Kidney (tissue), 14 donors: ENCODE data around the gene SLC2A1. TPM values are rescaled to one million over a fixed set of nuclear protein-coding genes. Genes with fewer than 3 reads are reported as not detected.

Experiments used
- DNase-seq, 5 donors: peaks; one replicate each; pipeline ENCODE4 v3.0.0-alpha.2; 2013 to 2020
- FAIRE-seq: peaks from 2 replicates; lab custom pipeline; 2012; peaks lifted over from hg19 to GRCh38; lab: Jason Lieb, UNC
- H3K27ac ChIP-seq, 2 donors: one replicate each; pipeline ENCODE4 v1.7.0; 2013; ENCODE audit warnings: low read depth in 2 of 2, low read length in 2 of 2, inconsistent platforms in 1 of 2
- H3K27me3 ChIP-seq: one replicate; pipeline ENCODE4 v1.7.1; 2013; ENCODE audit warnings: low read length, inconsistent platforms; ENCODE audit not compliant: control insufficient read depth, insufficient read depth
- H3K36me3 ChIP-seq, 3 donors: one replicate each; pipeline versions ENCODE4 v1.7.0 to v1.7.1; 2013; ENCODE audit warnings: low read length in 3 of 3, control low read depth in 1 of 3, inconsistent platforms in 1 of 3; ENCODE audit not compliant: insufficient read depth in 3 of 3, control insufficient read depth in 2 of 3
- H3K4me1 ChIP-seq, 3 donors: one replicate each; pipeline versions ENCODE4 v1.7.0 to v1.7.1; 2013; ENCODE audit warnings: low read length in 3 of 3, inconsistent platforms in 1 of 3, low read depth in 1 of 3; ENCODE audit not compliant: control insufficient read depth in 2 of 3, insufficient read depth in 2 of 3
- H3K4me3 ChIP-seq, 3 donors: one replicate each; pipeline versions ENCODE4 v1.7.0 to v1.8.1; 2013; ENCODE audit warnings: low read length in 3 of 3, control low read depth in 1 of 3, inconsistent platforms in 1 of 3
- H3K9ac ChIP-seq, 3 donors: one replicate each; pipeline versions ENCODE4 v1.7.0 to v1.7.1; 2013; ENCODE audit warnings: low read length in 3 of 3, control low read depth in 1 of 3, inconsistent platforms in 1 of 3
- H3K9me3 ChIP-seq, 3 donors: one replicate each; pipeline versions ENCODE4 v1.7.0 to v1.7.1; 2013; ENCODE audit warnings: low read length in 3 of 3, control low read depth in 1 of 3, inconsistent platforms in 1 of 3; ENCODE audit not compliant: control insufficient read depth in 2 of 3, insufficient read depth in 1 of 3
- intact Hi-C: fragments of 100-400 bp; cut with DNase I; formaldehyde crosslinking; loops from one replicate; pipeline ENCODE4 v1.11.1; 2022
- polyA plus RNA-seq: library from polyadenylated mRNA; stranded (reverse); fragments of 350-450 nt; fragmentation: Illumina TruSeq; extraction: RNeasy Lipid Tissue Mini Kit (QIAGEN cat#74804); gene quantifications from one replicate; pipeline ENCODE4 v1.2.3, GENCODE V29; 2014; ENCODE audit warnings: low read depth, low replicate concordance; ENCODE audit not compliant: insufficient read depth
- total RNA-seq: library from RNA; stranded (reverse); fragmentation: NEBNext Ultra II Directional; extraction: Animal tissue kit (Norgen Biotek cat#: 25700); gene quantifications from one replicate; pipeline ENCODE4 v1.2.1, GENCODE V29; 2021
- TF ChIP-seq, protein P1 (sequence below): IDR thresholded peaks from 3 replicates; pipeline ENCODE4 v1.5.1; 2012; ENCODE audit warnings: mild to moderate bottlenecking, moderate library complexity, borderline replicate concordance; ENCODE audit not compliant: insufficient read depth; ENCODE audit errors: extremely low read depth
- donor health status: control.
- donor health status: control.
- donor health status: control.
- donor health status: control.
- donor health status: control.
- donor health status: DM: yes; HTN: yes; CAD: no.
- donor health status: Normal renal cell carcinoma (clear cell type).

SLC2A1 gene
- total and polyA plus RNA-seq, 2 donors from 2014 or later = 28.6 to 55.9 TPM

DNA sequence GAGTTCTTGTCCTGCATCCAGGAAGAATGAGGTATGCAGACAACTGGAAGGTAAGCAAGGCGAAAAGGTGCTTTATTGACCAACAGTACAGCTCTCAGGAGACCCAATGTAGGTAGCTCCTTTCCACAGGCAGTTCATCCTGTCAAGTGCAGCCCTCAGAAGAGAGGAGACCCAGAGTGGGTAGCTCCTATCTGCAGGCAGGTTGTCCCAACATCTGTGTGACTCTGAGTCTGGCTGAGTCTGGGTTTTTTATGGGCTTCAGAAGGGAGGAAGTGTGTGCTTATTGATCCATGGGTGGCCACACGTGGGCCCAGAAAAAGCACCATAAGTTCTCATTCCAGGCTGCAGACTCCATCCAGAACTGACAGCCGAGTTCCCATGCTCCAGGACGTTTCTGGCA, 78.3 kb downstream of the SLC2A1 start:
- Histone ChIP-seq H3K27ac (no peak overlapping the region), H3K4me3 (no peak overlapping the region), H3K36me3 (no peaks in the 10 kb centered on the region), H3K4me1 (no peaks in the 10 kb centered on the region), H3K9me3 (no peaks in the 10 kb centered on the region), H3K27me3 (no peaks in the 10 kb centered on the region), H3K9ac (no peak overlapping the region)
- FAIRE-seq (no peak), DNase-seq (no peak)
- TF ChIP-seq, protein P1, sequence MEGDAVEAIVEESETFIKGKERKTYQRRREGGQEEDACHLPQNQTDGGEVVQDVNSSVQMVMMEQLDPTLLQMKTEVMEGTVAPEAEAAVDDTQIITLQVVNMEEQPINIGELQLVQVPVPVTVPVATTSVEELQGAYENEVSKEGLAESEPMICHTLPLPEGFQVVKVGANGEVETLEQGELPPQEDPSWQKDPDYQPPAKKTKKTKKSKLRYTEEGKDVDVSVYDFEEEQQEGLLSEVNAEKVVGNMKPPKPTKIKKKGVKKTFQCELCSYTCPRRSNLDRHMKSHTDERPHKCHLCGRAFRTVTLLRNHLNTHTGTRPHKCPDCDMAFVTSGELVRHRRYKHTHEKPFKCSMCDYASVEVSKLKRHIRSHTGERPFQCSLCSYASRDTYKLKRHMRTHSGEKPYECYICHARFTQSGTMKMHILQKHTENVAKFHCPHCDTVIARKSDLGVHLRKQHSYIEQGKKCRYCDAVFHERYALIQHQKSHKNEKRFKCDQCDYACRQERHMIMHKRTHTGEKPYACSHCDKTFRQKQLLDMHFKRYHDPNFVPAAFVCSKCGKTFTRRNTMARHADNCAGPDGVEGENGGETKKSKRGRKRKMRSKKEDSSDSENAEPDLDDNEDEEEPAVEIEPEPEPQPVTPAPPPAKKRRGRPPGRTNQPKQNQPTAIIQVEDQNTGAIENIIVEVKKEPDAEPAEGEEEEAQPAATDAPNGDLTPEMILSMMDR = no peak
- intact Hi-C loops = no loop called here

DNA sequence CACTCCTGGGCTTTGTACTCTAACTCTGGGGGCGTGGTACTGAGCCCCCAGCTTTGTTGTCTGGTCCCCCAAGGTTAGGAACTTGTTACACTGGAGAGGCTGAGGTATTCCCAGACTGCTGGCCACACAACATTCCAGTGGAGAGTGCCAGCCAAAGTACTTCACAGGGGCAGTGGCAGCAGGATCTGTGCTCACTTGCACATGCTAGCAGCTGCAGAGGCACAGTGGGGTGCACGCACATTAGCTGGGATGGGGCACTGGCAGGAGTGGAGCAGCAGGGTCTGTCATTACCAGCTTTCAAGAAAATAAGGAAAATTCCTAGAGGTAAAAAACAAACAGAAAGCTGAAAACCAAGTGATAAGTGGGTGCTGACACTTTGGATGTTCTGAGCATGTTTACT, 81.3 kb downstream of the SLC2A1 start:
- Histone ChIP-seq H3K9ac (no peak overlapping the region), H3K4me1 (no peaks in the 10 kb centered on the region), H3K36me3 (no peaks in the 10 kb centered on the region), H3K27me3 (no peaks in the 10 kb centered on the region), H3K27ac (no peak overlapping the region), H3K9me3 (no peaks in the 10 kb centered on the region), H3K4me3 (no peak overlapping the region)
- intact Hi-C loops = no loop called here
- TF ChIP-seq, protein P1 = no peak
- FAIRE-seq = no peak
- DNase-seq = no peak

DNA sequence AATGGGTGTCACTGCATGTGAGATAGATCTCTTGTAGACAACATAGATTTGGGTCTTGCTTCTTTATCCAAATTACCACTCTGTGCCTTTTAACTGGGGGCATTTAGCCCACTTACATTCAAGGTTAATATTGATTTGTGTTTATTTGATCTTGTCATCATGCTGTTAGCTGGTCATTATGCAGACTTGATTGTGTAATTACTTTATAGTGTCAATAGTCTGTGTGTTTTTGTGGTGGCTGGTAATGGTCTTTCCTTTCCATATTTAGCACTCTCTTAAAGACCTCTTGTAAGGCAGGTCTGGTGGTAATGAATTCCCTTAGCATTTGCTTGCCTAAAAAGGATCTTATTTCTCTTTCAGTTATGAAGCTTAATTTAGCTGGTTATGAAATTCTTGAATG, 82.7 kb downstream of the SLC2A1 start:
- H3K27ac ChIP-seq = no peak overlapping the region
- H3K9me3 ChIP-seq = no peaks in the 10 kb centered on the region
- DNase-seq = no peak
- H3K27me3 ChIP-seq = no peaks in the 10 kb centered on the region
- H3K9ac ChIP-seq = no peak overlapping the region
- H3K4me3 ChIP-seq = no peak overlapping the region
- no peaks in the 10 kb centered on the region for H3K36me3 ChIP-seq
- H3K4me1 ChIP-seq = no peaks in the 10 kb centered on the region
- TF ChIP-seq, protein P1 = no peak
- intact Hi-C loops = no loop called here
- FAIRE-seq = no peak

Other genes with a start within 250 kb of the SLC2A1 start
- 23.2 TPM for gene CLDN19, start 218.6 kb downstream of the SLC2A1 start, total RNA-seq
- 42.5 TPM for gene CLDN19, start 218.6 kb downstream of the SLC2A1 start, polyA plus RNA-seq
- gene P3H1, start 191.8 kb downstream of the SLC2A1 start, total RNA-seq = 29.7 TPM
- gene P3H1, start 191.8 kb downstream of the SLC2A1 start, polyA plus RNA-seq = 19.0 TPM
- gene C1orf50, start 191.6 kb downstream of the SLC2A1 start, total RNA-seq = 7.5 TPM
- 14.6 TPM for gene C1orf50, start 191.6 kb downstream of the SLC2A1 start, polyA plus RNA-seq
- 0.22 TPM for gene TMEM269, start 173.9 kb downstream of the SLC2A1 start, total RNA-seq
- gene TMEM269, start 173.9 kb downstream of the SLC2A1 start, polyA plus RNA-seq = not detected
- 13.3 TPM for gene ERMAP, start 141.7 kb downstream of the SLC2A1 start, total RNA-seq
- gene ERMAP, start 141.7 kb downstream of the SLC2A1 start, polyA plus RNA-seq = 5.4 TPM
- gene SVBP, start 141.5 kb downstream of the SLC2A1 start, total RNA-seq = 15.5 TPM
- gene SVBP, start 141.5 kb downstream of the SLC2A1 start, polyA plus RNA-seq = 36.8 TPM
- gene ZNF691, start 112.3 kb downstream of the SLC2A1 start, total RNA-seq = 11.7 TPM
- 17.3 TPM for gene ZNF691, start 112.3 kb downstream of the SLC2A1 start, polyA plus RNA-seq
- gene EBNA1BP2, start 213.4 kb upstream of the SLC2A1 start, total RNA-seq = 52.5 TPM
- gene EBNA1BP2, start 213.4 kb upstream of the SLC2A1 start, polyA plus RNA-seq = 98.8 TPM
- gene CFAP57, start 213.5 kb upstream of the SLC2A1 start, total RNA-seq = 2.3 TPM
- 0.34 TPM for gene CFAP57, start 213.5 kb upstream of the SLC2A1 start, polyA plus RNA-seq